K562 (cell line): ENCODE data around the gene ZDHHC18. TPM values are rescaled to one million over a fixed set of nuclear protein-coding genes. Genes with fewer than 3 reads are reported as not detected.

ENCODE experiments used
- ATF4 ChIP-seq: fragments of 450-650 bp; formaldehyde crosslinking; IDR thresholded peaks from 2 replicates; pipeline ENCODE4 v1.4.0; 2022; ENCODE audit warnings: mild to moderate bottlenecking, moderate library complexity
- ATF6 ChIP-seq: sonication (generic); formaldehyde crosslinking; IDR thresholded peaks from 2 replicates; pipeline ENCODE4 v1.4.0; 2020; ENCODE audit warnings: mild to moderate bottlenecking, missing genetic modification reagents
- HDAC1 ChIP-seq, 2 experiments: fragments of 450-650 bp; IDR thresholded peaks; 2 replicates each; pipeline ENCODE4 v1.6.1; 2016 to 2017; ENCODE audit warnings: inconsistent platforms in 1 of 2, mild to moderate bottlenecking in 1 of 2, moderate library complexity in 1 of 2
- HMGXB4 ChIP-seq: sonication (generic); formaldehyde crosslinking; IDR thresholded peaks from 2 replicates; pipeline ENCODE4 v1.8.1; 2023; ENCODE audit warnings: mild to moderate bottlenecking, missing genetic modification reagents
- ILF3 ChIP-seq: fragments of 450-650 bp; IDR thresholded peaks from 2 replicates; pipeline ENCODE4 v1.6.1; 2018; ENCODE audit warnings: antibody characterized with exemption, mild to moderate bottlenecking, moderate library complexity, borderline replicate concordance
- KLF1 ChIP-seq: fragments of 450-650 bp; IDR thresholded peaks from 2 replicates; pipeline ENCODE4 v1.6.1; 2016; ENCODE audit warnings: missing genetic modification characterization, missing compliant biosample characterization
- KLF6 ChIP-seq: fragments of 250-450 bp; sonication (Bioruptor Pico); IDR thresholded peaks from 2 replicates; pipeline ENCODE4 v1.4.0; 2020; ENCODE audit warnings: mild to moderate bottlenecking, moderate library complexity, borderline replicate concordance
- MAFK ChIP-seq: IDR thresholded peaks from 2 replicates; pipeline ENCODE4 v1.6.1; 2011; ENCODE audit warnings: low read length, improper control_type of control experiment
- MEF2D ChIP-seq: conservative IDR thresholded peaks from 2 replicates; pipeline ENCODE4 v1.6.1; 2016; ENCODE audit warnings: low read depth, missing genetic modification characterization, missing compliant biosample characterization
- PHF8 ChIP-seq: fragments of 200-600 bp; sonication (generic); IDR thresholded peaks from 2 replicates; pipeline ENCODE4 v1.6.1; 2012; ENCODE audit warnings: mixed run types, mild to moderate bottlenecking, inconsistent platforms, low read length, moderate library complexity, borderline replicate concordance
- RCOR1 ChIP-seq, 2 experiments: IDR thresholded peaks; 2 replicates each; pipeline ENCODE4 v1.6.1; 2012; ENCODE audit warnings: low read depth in 2 of 2, low read length in 2 of 2, borderline replicate concordance in 1 of 2, improper control_type of control experiment in 1 of 2
- TSHZ1 ChIP-seq: fragments of 250-450 bp; sonication (Bioruptor Pico); IDR thresholded peaks from 2 replicates; pipeline ENCODE4 v1.4.0; 2020; ENCODE audit warnings: mild to moderate bottlenecking, moderate library complexity
- ZNF518B ChIP-seq: fragments of 250-450 bp; sonication (Bioruptor Pico); IDR thresholded peaks from 2 replicates; pipeline ENCODE4 v1.5.0; 2021; ENCODE audit warnings: mild to moderate bottlenecking, moderate library complexity
- ZNF79 ChIP-seq: fragments of 250-450 bp; sonication (Bioruptor Pico); IDR thresholded peaks from 2 replicates; pipeline ENCODE4 v1.4.0; 2020; ENCODE audit warnings: low read depth, mild to moderate bottlenecking, moderate library complexity
- polyA plus RNA-seq, 8 experiments: library from polyadenylated mRNA; depleted of rRNA in 4 of 8; stranded (reverse) in 5 of 8; unstranded in 3 of 8; fragments of >200 nt; fragmentation: Nextera tagmentation in 2 of 8; fragmentation: Illumina TruSeq in 1 of 8; extraction: Ambion mirVana in 2 of 8; extraction: Trizol in 1 of 8; gene quantifications; 2 replicates each; pipeline versions ENCODE4 v1.2.1 to v1.2.3, GENCODE V29; 2011 to 2014; ENCODE audit warnings: inconsistent platforms in 1 of 8, missing spikeins in 1 of 8
- total RNA-seq, 7 experiments: library from RNA; depleted of rRNA in 6 of 7; stranded (reverse); fragments of >200 nt in 6 of 7; fragmentation: Illumina TruSeq in 2 of 7; extraction: Trizol in 2 of 7; gene quantifications; 2 replicates each; pipeline versions ENCODE4 v1.2.1 to v1.2.3, GENCODE V29; 2011 to 2021; ENCODE audit warnings: low replicate concordance in 1 of 7

ZDHHC18 gene
- total and polyA plus RNA-seq, 9 of the 15 experiments (the other 6 are each of a cell fraction or from before 2014, with no cell fraction given): 0.42 to 35.6 (median 15.8) TPM

- peak; percentile 82; the same call in 1 of the 2 replicates for TF ChIP-seq ATF6 (CRISPR knock-in tag)
- 0 out of 2 replicates have a peak, but pooled peaks have one; percentile 10 for TF ChIP-seq ILF3
- TF ChIP-seq MAFK: peak; percentile 22; the same call in 1 of the 2 replicates
- no peak for TF ChIP-seq TSHZ1
- TF ChIP-seq HMGXB4 (CRISPR knock-in tag): no peak
- peak in 1 of 2 experiments; percentile 78; a peak in 1 of 4 replicates for TF ChIP-seq RCOR1 (IDR thresholded peaks at IDR 0.05; ENCODE audit: borderline replicate concordance in 1 of 2, low read depth in 2 of 2, low read length in 2 of 2)
- no peak for TF ChIP-seq PHF8
- TF ChIP-seq ATF4: no peak
- no peak for TF ChIP-seq ZNF79
- no peak for TF ChIP-seq KLF1 (tag)
- TF ChIP-seq MEF2D: no peak
- TF ChIP-seq ZNF518B (CRISPR knock-in tag): no peak
- no peak for TF ChIP-seq KLF6 (CRISPR knock-in tag)
- TF ChIP-seq HDAC1 (IDR thresholded peaks at IDR 0.05): peak in 1 of 2 experiments; percentile 59; a peak in 1 of 4 replicates
Measured at GRCh38 chr1:26788836-26789611, 37.5 kb upstream of the ZDHHC18 start (continued).
